PC-3 (cell line): ENCODE measurements around the gene HCFC1R1.

Experiments used
- CTCF ChIP-seq: fragments of 300-600 bp; sonication (generic); conservative IDR thresholded peaks from 2 replicates; pipeline ENCODE4 v1.5.1; 2017; ENCODE audit warnings: antibody characterized with exemption, low read depth, mild to moderate bottlenecking, low read length
- EZH2 ChIP-seq: fragments of 300-600 bp; sonication (generic); IDR thresholded peaks from one replicate; pipeline ENCODE4 v1.6.1; 2017; ENCODE audit warnings: antibody characterized with exemption, mild to moderate bottlenecking, low read length; ENCODE audit not compliant: unreplicated experiment
- EZH2phosphoT487 ChIP-seq: fragments of 300-600 bp; sonication (generic); IDR thresholded peaks from 2 replicates; pipeline ENCODE4 v1.6.1; 2018; ENCODE audit warnings: mild to moderate bottlenecking, antibody characterized with exemption, low read length, borderline replicate concordance

DNA sequence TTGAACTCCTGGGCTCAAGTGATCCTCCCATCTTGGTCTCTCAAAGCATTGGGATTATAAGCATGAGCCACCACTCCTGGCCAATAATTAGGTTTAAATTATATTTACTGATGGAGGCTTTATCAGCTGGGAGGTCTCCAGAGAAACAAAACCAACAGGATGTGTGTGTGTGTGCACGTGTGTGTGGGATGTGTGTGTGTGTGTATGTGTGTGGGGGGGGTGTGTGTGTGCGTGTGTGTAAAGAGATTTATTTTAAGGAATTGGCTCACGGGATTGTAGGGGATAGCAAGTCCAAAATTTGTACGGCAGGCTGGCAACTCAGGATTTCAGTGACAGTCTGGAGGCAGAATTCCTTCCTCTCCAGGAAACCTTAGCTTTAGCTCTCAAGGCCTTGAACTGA, 27.3 kb upstream of the HCFC1R1 start:
- no peak for TF ChIP-seq CTCF
- no peak for TF ChIP-seq EZH2
- no peak for TF ChIP-seq EZH2phosphoT487
